Activated naive CD8-positive, alpha-beta T cell treated with anti-CD3 and anti-CD28 coated beads, Interleukin-2, amount 10 ng/mL, durations not matched to agents 7 days and 5 days (primary cell): ENCODE measurements around the gene MARCHF3. TPM values are rescaled to one million over a fixed set of nuclear protein-coding genes. Genes with fewer than 3 reads are reported as not detected.
A peak's percentile ranks its signal among the peaks of the same experiment; 100 is the strongest.

Source experiments
- ATAC-seq: fragments of 150-1000 bp; cut with Tn5 transposase; one replicate; pipeline ENCODE4 v1.10.0; 2021; ENCODE audit warnings: low read depth, moderate library complexity
- POLR2A ChIA-PET: fragments of 350-600 bp; sonication (Branson Sonifier 250); formaldehyde crosslinking; loops from one replicate; lab custom pipeline; 2021; ENCODE audit warnings: antibody characterized with exemption; lab: Charles Lee
- DNase-seq: peaks from one replicate; pipeline ENCODE4 v3.0.0; 2021
- H3K27ac Mint-ChIP-seq: one replicate; pipeline ENCODE4 v1.8.0; 2022; ENCODE audit warnings: mild to moderate bottlenecking, mixed read lengths
- H3K27me3 Mint-ChIP-seq: one replicate; pipeline ENCODE4 v1.8.0; 2022; ENCODE audit warnings: mild to moderate bottlenecking, moderate library complexity, mixed read lengths
- H3K36me3 Mint-ChIP-seq: one replicate; pipeline ENCODE4 v1.8.0; 2021; ENCODE audit warnings: mild to moderate bottlenecking, mixed read lengths
- H3K4me1 Mint-ChIP-seq: one replicate; pipeline ENCODE4 v1.8.0; 2021; ENCODE audit warnings: mixed read lengths
- H3K4me3 Mint-ChIP-seq: one replicate; pipeline ENCODE4 v1.8.0; 2022; ENCODE audit warnings: mild to moderate bottlenecking, moderate library complexity, mixed read lengths
- H3K9me3 Mint-ChIP-seq: one replicate; pipeline ENCODE4 v1.8.0; 2021; ENCODE audit warnings: mixed read lengths
- total RNA-seq, 2 experiments: library from RNA; stranded (reverse); gene quantifications; one replicate each; pipeline ENCODE4 v1.2.3, GENCODE V29; 2021

MARCHF3 gene
- total RNA-seq, 2 experiments from 2014 or later: 2.4 to 2.7 TPM

GRCh38 chr5:127002390-127002789 is 28.0 kb downstream of the MARCHF3 start:
- no peaks in the 10 kb centered on the region for H3K4me1 Mint-ChIP-seq
- no peaks in the 10 kb centered on the region for H3K27me3 Mint-ChIP-seq
- ATAC-seq: no peak
- no peak overlapping the region for H3K4me3 Mint-ChIP-seq
- DNase-seq: no peak
- no peak overlapping the region for H3K27ac Mint-ChIP-seq
- no peaks in the 10 kb centered on the region for H3K9me3 Mint-ChIP-seq
- no peaks in the 10 kb centered on the region for H3K36me3 Mint-ChIP-seq
- POLR2A ChIA-PET: no interaction called here

DNA sequence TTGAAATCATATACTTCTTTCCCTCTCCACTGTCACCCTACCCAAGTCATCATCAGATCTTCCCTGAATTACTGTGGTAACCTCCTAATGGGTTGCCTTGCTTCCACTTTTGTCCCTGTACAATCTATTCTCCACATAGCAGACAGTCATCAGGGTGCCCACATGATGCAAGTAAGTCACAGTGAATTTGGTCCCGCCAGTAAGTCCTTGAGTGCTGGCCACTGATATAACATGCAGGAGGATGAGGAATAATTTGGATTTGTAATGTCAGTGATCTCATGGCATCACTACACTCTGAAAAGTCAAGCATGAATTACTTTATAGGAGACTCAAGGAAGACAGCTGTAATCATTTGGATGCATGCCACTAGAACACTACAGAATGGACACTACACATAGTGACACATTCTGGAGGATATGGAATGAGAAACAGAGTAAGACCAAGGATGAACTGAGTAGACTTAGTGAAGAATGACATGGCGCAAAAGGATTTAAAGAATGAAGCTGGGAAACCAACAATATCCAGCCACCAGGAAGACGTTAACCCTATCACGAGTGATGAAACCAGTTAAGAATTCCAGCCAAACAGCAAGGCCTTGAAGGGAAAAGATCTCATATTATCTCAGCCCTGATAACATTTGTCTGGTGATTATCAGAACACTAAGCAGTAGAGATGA is 28.6 kb downstream of the MARCHF3 start:
- ATAC-seq (no peak), DNase-seq (no peak)
- H3K27ac Mint-ChIP-seq: no peak overlapping the region
- peaks cover 1% of the 10 kb centered on the region for H3K36me3 Mint-ChIP-seq
- no peaks in the 10 kb centered on the region for H3K4me1 Mint-ChIP-seq
- no peaks in the 10 kb centered on the region for H3K9me3 Mint-ChIP-seq
- H3K27me3 Mint-ChIP-seq: no peaks in the 10 kb centered on the region
- POLR2A ChIA-PET: no interaction called here
- no peak overlapping the region for H3K4me3 Mint-ChIP-seq

- Mint-ChIP-seq H3K4me1 (no peaks in the 10 kb centered on the region), H3K36me3 (peaks cover 1% of the 10 kb centered on the region), H3K4me3 (no peak overlapping the region), H3K9me3 (no peaks in the 10 kb centered on the region), H3K27me3 (no peaks in the 10 kb centered on the region), H3K27ac (no peak overlapping the region)
- DNase-seq: no peak
- ATAC-seq: no peak
- POLR2A ChIA-PET: no interaction called here
These were observed 31.3 kb downstream of the MARCHF3 start for GRCh38 chr5:126998895-126999570.

DNA sequence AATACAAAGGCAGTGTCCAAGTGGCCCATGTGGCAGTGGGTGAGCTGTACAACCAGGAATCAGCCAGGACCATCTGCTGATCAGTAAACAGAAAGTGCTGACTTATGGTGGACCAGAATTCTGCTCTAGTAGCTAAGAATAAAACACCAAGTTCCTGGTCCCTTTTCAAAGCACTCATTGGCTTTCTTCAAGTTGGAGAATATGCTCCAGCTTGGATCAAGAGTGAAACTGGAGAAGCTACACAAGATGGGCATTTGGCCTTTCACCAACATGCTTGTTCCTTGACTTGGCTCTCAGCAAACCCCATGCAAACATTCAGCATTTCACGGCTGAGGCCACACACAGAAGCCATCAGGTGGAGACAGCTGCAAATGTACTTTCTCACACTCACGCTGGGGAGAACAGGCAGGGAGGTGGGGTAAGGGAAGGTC is 32.1 kb downstream of the MARCHF3 start:
- no peak for DNase-seq
- ATAC-seq: no peak
- Mint-ChIP-seq H3K36me3 (peaks cover 1% of the 10 kb centered on the region), H3K4me3 (no peak overlapping the region), H3K4me1 (no peaks in the 10 kb centered on the region), H3K9me3 (no peaks in the 10 kb centered on the region), H3K27me3 (no peaks in the 10 kb centered on the region), H3K27ac (no peak overlapping the region)
- POLR2A ChIA-PET: no interaction called here

DNA sequence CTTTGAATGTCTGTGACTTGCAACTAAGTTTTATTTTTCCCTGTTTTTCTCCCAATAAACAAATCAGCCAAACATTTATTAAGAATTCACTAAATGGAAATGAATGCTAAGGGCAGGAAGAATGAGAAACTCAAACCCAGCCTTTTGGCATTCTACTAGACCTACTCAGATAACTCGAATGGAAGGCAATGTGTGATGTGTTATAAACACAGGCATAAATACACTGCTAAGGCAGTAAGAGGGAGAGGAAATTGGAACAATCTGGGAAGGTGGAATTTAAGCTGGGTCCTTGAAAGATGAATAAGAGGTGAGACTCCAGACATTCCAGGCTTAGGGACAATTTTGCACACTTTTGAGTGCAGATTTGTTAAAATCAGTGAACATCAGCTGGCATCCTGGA is 34.7 kb downstream of the MARCHF3 start:
- Mint-ChIP-seq H3K9me3 (peaks cover 4% of the 10 kb centered on the region), H3K4me1 (peaks cover under 1% of the 10 kb centered on the region), H3K36me3 (peaks cover 1% of the 10 kb centered on the region), H3K27me3 (no peaks in the 10 kb centered on the region), H3K27ac (no peak overlapping the region), H3K4me3 (no peak overlapping the region)
- ATAC-seq: no peak
- POLR2A ChIA-PET: no interaction called here
- DNase-seq: no peak

DNA sequence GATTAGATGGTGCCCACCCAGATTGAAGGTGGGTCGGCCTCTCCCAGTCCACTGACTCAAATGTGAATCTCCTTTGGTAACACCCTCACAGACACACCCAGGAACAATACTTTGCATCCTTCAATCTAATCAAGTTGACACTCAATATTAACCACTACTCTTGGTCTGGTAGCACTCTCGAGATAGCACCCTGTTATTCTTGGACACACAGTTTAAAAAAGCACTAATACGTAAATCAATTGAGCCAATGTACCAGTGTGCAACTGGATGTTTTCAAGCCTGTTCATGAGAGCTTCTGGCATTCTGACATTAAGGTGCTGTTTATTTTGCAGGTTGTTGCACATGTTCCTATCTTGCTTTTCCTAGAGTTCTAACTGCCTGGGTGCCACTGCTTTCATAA is 35.3 kb downstream of the MARCHF3 start:
- DNase-seq (no peak), ATAC-seq (no peak)
- POLR2A ChIA-PET: no interaction called here
- H3K27me3 Mint-ChIP-seq: no peaks in the 10 kb centered on the region
- no peak overlapping the region for H3K4me3 Mint-ChIP-seq
- H3K4me1 Mint-ChIP-seq: peaks cover 2% of the 10 kb centered on the region
- peaks cover 8% of the 10 kb centered on the region for H3K9me3 Mint-ChIP-seq
- H3K36me3 Mint-ChIP-seq: peaks cover 6% of the 10 kb centered on the region
- no peak overlapping the region for H3K27ac Mint-ChIP-seq

DNA sequence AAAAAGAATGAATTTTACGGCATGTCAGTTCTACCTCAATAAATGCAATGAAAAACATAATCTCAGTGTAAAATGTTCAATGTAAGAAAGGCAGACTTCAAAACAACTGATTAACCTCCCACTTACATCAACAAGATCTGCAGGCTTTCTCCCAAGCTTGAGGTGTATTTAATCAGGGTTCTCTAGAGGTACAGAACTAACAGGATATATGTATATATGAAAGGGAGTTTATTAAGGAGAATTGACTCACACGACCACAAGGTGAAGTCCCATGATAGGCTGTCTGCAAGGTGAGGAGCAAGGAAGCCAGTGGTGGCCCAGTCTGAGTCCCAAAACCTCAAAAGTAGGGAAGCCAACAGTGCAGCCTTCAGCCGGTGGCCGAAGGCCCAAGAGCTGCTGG is 35.9 kb downstream of the MARCHF3 start:
- ATAC-seq: no peak
- no peak for DNase-seq
- Mint-ChIP-seq H3K9me3 (peaks cover 8% of the 10 kb centered on the region), H3K27me3 (no peaks in the 10 kb centered on the region), H3K27ac (no peak overlapping the region), H3K4me1 (peaks cover 2% of the 10 kb centered on the region), H3K4me3 (no peak overlapping the region), H3K36me3 (peaks cover 6% of the 10 kb centered on the region)
- POLR2A ChIA-PET: no interaction called here

- peaks cover 15% of the 10 kb centered on the region for H3K4me1 Mint-ChIP-seq
- DNase-seq (no peak), ATAC-seq (peak; percentile 81)
- POLR2A ChIA-PET: no interaction called here
- H3K36me3 Mint-ChIP-seq: peaks cover 6% of the 10 kb centered on the region
- no peaks in the 10 kb centered on the region for H3K27me3 Mint-ChIP-seq
- peak overlapping the region; percentile 71 for H3K27ac Mint-ChIP-seq
- peak overlapping the region; percentile 54 for H3K4me3 Mint-ChIP-seq
- peaks cover 8% of the 10 kb centered on the region for H3K9me3 Mint-ChIP-seq
These were observed 42.3 kb downstream of the MARCHF3 start for GRCh38 chr5:126988021-126988569.

- Mint-ChIP-seq H3K27ac (peak overlapping the region; percentile 25), H3K4me3 (no peak overlapping the region), H3K9me3 (peaks cover 5% of the 10 kb centered on the region), H3K4me1 (peaks cover 15% of the 10 kb centered on the region), H3K27me3 (no peaks in the 10 kb centered on the region), H3K36me3 (peaks cover 6% of the 10 kb centered on the region)
- DNase-seq (no peak), ATAC-seq (no peak)
- POLR2A ChIA-PET: no interaction called here
These were observed 43.0 kb downstream of the MARCHF3 start for GRCh38 chr5:126987271-126987899.

DNA sequence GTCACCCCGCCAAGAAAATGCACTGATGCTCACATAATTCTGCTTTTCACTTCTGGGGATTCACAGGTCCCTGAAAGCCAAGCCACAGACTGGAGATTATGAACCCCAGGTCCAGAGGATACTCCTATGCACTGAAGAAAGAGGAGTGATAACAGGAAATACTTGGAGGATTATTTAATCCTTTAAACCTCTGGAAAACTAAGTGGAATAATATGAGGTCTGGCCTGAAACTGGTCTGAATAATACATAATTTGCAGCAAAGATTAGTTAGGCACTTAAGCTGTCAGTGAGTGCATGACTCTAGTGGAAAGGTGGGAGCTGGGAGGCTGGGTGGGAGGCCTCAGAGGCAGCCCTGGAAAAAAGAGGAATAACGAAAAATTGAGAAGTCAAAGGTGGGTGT is 45.7 kb downstream of the MARCHF3 start:
- Mint-ChIP-seq H3K36me3 (peaks cover 1% of the 10 kb centered on the region), H3K9me3 (no peaks in the 10 kb centered on the region), H3K4me3 (no peak overlapping the region), H3K27ac (no peak overlapping the region), H3K27me3 (no peaks in the 10 kb centered on the region), H3K4me1 (peaks cover 17% of the 10 kb centered on the region)
- POLR2A ChIA-PET: no interaction called here
- ATAC-seq (no peak), DNase-seq (no peak)

DNA sequence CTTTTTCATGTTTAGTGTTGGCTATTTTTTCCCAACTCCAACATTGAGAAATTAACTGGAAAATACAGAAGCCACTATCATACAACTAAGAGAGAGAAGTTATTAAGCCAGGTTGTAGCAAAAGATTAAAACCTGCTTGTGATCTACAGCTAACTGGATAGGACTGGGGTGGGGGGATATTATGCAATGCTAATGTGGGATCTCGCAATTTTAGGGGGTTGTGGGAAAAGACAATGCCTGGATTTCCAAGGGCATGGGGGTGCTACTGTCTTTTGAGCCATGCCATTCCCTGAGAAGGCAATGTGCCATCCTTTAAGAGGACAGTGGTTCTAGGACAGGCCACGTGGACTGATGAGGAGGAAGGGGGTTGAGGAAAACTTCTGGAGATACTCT is 46.5 kb downstream of the MARCHF3 start:
- ATAC-seq: no peak
- Mint-ChIP-seq H3K27ac (no peak overlapping the region), H3K36me3 (peaks cover 1% of the 10 kb centered on the region), H3K9me3 (no peaks in the 10 kb centered on the region), H3K4me1 (peaks cover 14% of the 10 kb centered on the region), H3K27me3 (no peaks in the 10 kb centered on the region), H3K4me3 (no peak overlapping the region)
- POLR2A ChIA-PET: no interaction called here
- no peak for DNase-seq

- Mint-ChIP-seq H3K4me1 (peaks cover 10% of the 10 kb centered on the region), H3K9me3 (no peaks in the 10 kb centered on the region), H3K36me3 (peaks cover 1% of the 10 kb centered on the region), H3K27ac (no peak overlapping the region), H3K4me3 (no peak overlapping the region), H3K27me3 (no peaks in the 10 kb centered on the region)
- POLR2A ChIA-PET: no interaction called here
- DNase-seq (no peak), ATAC-seq (no peak)
These were observed 47.2 kb downstream of the MARCHF3 start for GRCh38 chr5:126982926-126983873.

GRCh38 chr5:126982202-126982601 is 48.2 kb downstream of the MARCHF3 start:
- Mint-ChIP-seq H3K27me3 (no peaks in the 10 kb centered on the region), H3K4me1 (peaks cover 6% of the 10 kb centered on the region), H3K9me3 (no peaks in the 10 kb centered on the region), H3K27ac (no peak overlapping the region), H3K36me3 (no peaks in the 10 kb centered on the region), H3K4me3 (no peak overlapping the region)
- DNase-seq: no peak
- POLR2A ChIA-PET: no interaction called here
- ATAC-seq: no peak
